CD4-positive, alpha-beta T cell (primary cell): Measurements from ENCODE around the gene CLPSL1. TPM values are rescaled to one million over a fixed set of nuclear protein-coding genes. Genes with fewer than 3 reads are reported as not detected.

Source experiments
- ATAC-seq: fragments of 200-7000 bp; cut with Tn5 transposase; one replicate; pipeline ENCODE4 v1.10.0; 2022; ENCODE audit warnings: mild to moderate bottlenecking; ENCODE audit not compliant: poor library complexity
- CTCF ChIA-PET: fragments of 350-600 bp; sonication (Branson Sonifier 250); formaldehyde crosslinking; loops from one replicate; lab custom pipeline; 2021; ENCODE audit warnings: antibody characterized with exemption, inconsistent platforms; lab: Charles Lee
- POLR2A ChIA-PET: fragments of 350-600 bp; sonication (Branson Sonifier 250); formaldehyde crosslinking; loops from one replicate; lab custom pipeline; 2021; ENCODE audit warnings: antibody characterized with exemption, inconsistent platforms; lab: Charles Lee
- DNase-seq, 14 experiments: peaks; one replicate each; pipeline ENCODE4 v3.0.0-alpha.2; 2013 to 2020; ENCODE audit warnings: mixed read lengths in 2 of 14
- H3K27ac ChIP-seq, 2 donors: one replicate each; pipeline versions ENCODE4 v1.5.1 to v1.7.0; 2013; ENCODE audit warnings: low read length in 2 of 2, low read depth in 1 of 2, mild to moderate bottlenecking in 1 of 2
- H3K27me3 ChIP-seq, 2 experiments: 1 replicate in 1 of 2; 2 replicates in 1 of 2; pipeline versions ENCODE4 v1.6.1 to v1.7.0; 2013; ENCODE audit warnings: low read length in 2 of 2, control low read depth in 1 of 2, mild to moderate bottlenecking in 1 of 2, moderate library complexity in 1 of 2; ENCODE audit not compliant: insufficient read depth in 2 of 2, control insufficient read depth in 1 of 2
- H3K36me3 ChIP-seq: one replicate; pipeline ENCODE4 v1.6.1; 2013; ENCODE audit warnings: low read length, control low read depth; ENCODE audit not compliant: insufficient read depth
- H3K4me1 ChIP-seq: one replicate; pipeline ENCODE4 v1.6.1; 2013; ENCODE audit warnings: low read length, control low read depth; ENCODE audit not compliant: insufficient read depth
- H3K4me3 ChIP-seq: one replicate; pipeline ENCODE4 v1.5.1; 2013; ENCODE audit warnings: mild to moderate bottlenecking, low read length, moderate library complexity
- H3K9me3 ChIP-seq, 2 experiments: 1 replicate in 1 of 2; 2 replicates in 1 of 2; pipeline versions ENCODE4 v1.6.1 to v1.7.0; 2013; ENCODE audit warnings: low read length in 2 of 2, mild to moderate bottlenecking in 2 of 2, control low read depth in 1 of 2, moderate library complexity in 1 of 2; ENCODE audit not compliant: control insufficient read depth in 1 of 2, insufficient read depth in 1 of 2
- H3K27ac Mint-ChIP-seq: one replicate; pipeline ENCODE4 v1.8.0; 2020; ENCODE audit warnings: mixed read lengths
- H3K27me3 Mint-ChIP-seq: one replicate; pipeline ENCODE4 v1.8.0; 2021; ENCODE audit warnings: mixed read lengths
- H3K36me3 Mint-ChIP-seq: one replicate; pipeline ENCODE4 v1.8.0; 2021; ENCODE audit warnings: low read depth, mixed read lengths
- H3K4me1 Mint-ChIP-seq: one replicate; pipeline ENCODE4 v1.8.0; 2021; ENCODE audit warnings: low read depth, mixed read lengths
- H3K4me3 Mint-ChIP-seq: one replicate; pipeline ENCODE4 v1.8.0; 2020; ENCODE audit warnings: mild to moderate bottlenecking, mixed read lengths
- H3K9me3 Mint-ChIP-seq: one replicate; pipeline ENCODE4 v1.8.0; 2020; ENCODE audit warnings: mixed read lengths
- CTCF ChIP-seq: fragments of 200-600 bp; IDR thresholded peaks from one replicate; pipeline ENCODE4 v1.8.0; 2022; ENCODE audit warnings: antibody characterized with exemption, mild to moderate bottlenecking
- intact Hi-C, 2 experiments: fragments of 100-400 bp; cut with DNase I in 1 of 2; cut with micrococcal nuclease in 1 of 2; formaldehyde crosslinking; loops; one replicate each; pipeline versions ENCODE4 v1.15.1 to v1.9.0; 2023 to 2025; cut with DNase I, micrococcal nuclease
- total RNA-seq, 174 experiments: library from RNA in 2 of 174; stranded (reverse) in 2 of 174; gene quantifications; one replicate each; pipeline ENCODE4 v1.2.3 and lab custom pipeline; 2021 to 2026

CLPSL1 gene
- total RNA-seq, 2 experiments from 2014 or later: not detected

GRCh38 chr6:35751594-35751993, 29.2 kb upstream of the CLPSL1 start:
- Histone ChIP-seq H3K4me3 (no peak overlapping the region), H3K36me3 (no peaks in the 10 kb centered on the region), H3K9me3 (peaks cover 4 to 5% of the 10 kb centered on the region in 2 experiments), H3K27ac (no peak overlapping the region), H3K4me1 (peaks cover 3% of the 10 kb centered on the region), H3K27me3 (no peaks in the 10 kb centered on the region)
- Mint-ChIP-seq H3K9me3 (peaks cover 5% of the 10 kb centered on the region), H3K36me3 (no peaks in the 10 kb centered on the region), H3K4me3 (no peak overlapping the region), H3K27ac (no peak overlapping the region), H3K4me1 (no peaks in the 10 kb centered on the region), H3K27me3 (no peaks in the 10 kb centered on the region)
- no peak for DNase-seq
- ChIA-PET POLR2A (no interaction called here), CTCF (no interaction called here)
- intact Hi-C loops: no loop called here
- TF ChIP-seq CTCF: no peak
- ATAC-seq: no peak

- H3K4me3 Mint-ChIP-seq: no peak overlapping the region
- H3K36me3 Mint-ChIP-seq: no peaks in the 10 kb centered on the region
- H3K9me3 ChIP-seq: peaks cover 4 to 5% of the 10 kb centered on the region in 2 experiments
- H3K9me3 Mint-ChIP-seq: peaks cover 5% of the 10 kb centered on the region
- ChIA-PET POLR2A (no interaction called here), CTCF (no interaction called here)
- H3K4me1 ChIP-seq: peaks cover 3% of the 10 kb centered on the region
- no peak overlapping the region for H3K27ac Mint-ChIP-seq
- DNase-seq: no peak
- no peaks in the 10 kb centered on the region for H3K36me3 ChIP-seq
- no peak for TF ChIP-seq CTCF
- no peaks in the 10 kb centered on the region for H3K27me3 Mint-ChIP-seq
- ATAC-seq: no peak
- intact Hi-C loops: no loop called here
- H3K27ac ChIP-seq: no peak overlapping the region
- no peak overlapping the region for H3K4me3 ChIP-seq
- no peaks in the 10 kb centered on the region for H3K4me1 Mint-ChIP-seq
- no peaks in the 10 kb centered on the region for H3K27me3 ChIP-seq
These were observed 28.5 kb upstream of the CLPSL1 start for GRCh38 chr6:35752330-35752729.

- Histone ChIP-seq H3K36me3 (no peaks in the 10 kb centered on the region), H3K4me1 (peaks cover 3% of the 10 kb centered on the region), H3K27me3 (peaks cover 0 to 3% of the 10 kb centered on the region in 2 experiments), H3K27ac (no peak overlapping the region), H3K9me3 (no peaks in the 10 kb centered on the region), H3K4me3 (no peak overlapping the region)
- TF ChIP-seq CTCF: no peak
- intact Hi-C loops: no loop called here
- Mint-ChIP-seq H3K27me3 (peaks cover 17% of the 10 kb centered on the region), H3K9me3 (no peaks in the 10 kb centered on the region), H3K4me1 (no peaks in the 10 kb centered on the region), H3K27ac (no peak overlapping the region), H3K36me3 (no peaks in the 10 kb centered on the region), H3K4me3 (no peak overlapping the region)
- no peak for ATAC-seq
- CTCF ChIA-PET: no interaction called here
- POLR2A ChIA-PET: interaction anchor here (1.1 kb wide), 1 partner anchor 340 kb away, joined by 4 read pairs; no protein-coding TSS in a partner anchor
- DNase-seq: no peak
These were observed 26.2 kb upstream of the CLPSL1 start for GRCh38 chr6:35754452-35755277.
